GM12878 (cell line): ENCODE data around the gene RETREG3. TPM values are rescaled to one million over a fixed set of nuclear protein-coding genes. Genes with fewer than 3 reads are reported as not detected.

Experiments
- ATAC-seq: fragments of 200-7000 bp; cut with Tn5 transposase; 3 replicates; pipeline ENCODE4 v1.9.1; 2020; ENCODE audit warnings: mild to moderate bottlenecking, moderate library complexity
- BruUV-seq: library from RNA; stranded (reverse); fragments of 400-500 nt; replicated peaks from 2 replicates; lab custom pipeline; 2021; lab: Mats Ljungman, UMichigan
- CTCF ChIA-PET: fragments of 300-600 bp; sonication (Branson Sonifier 250); formaldehyde crosslinking; extraction: SDS; loops from one replicate; lab custom pipeline; 2021; ENCODE audit warnings: inconsistent platforms; lab: Yijun Ruan, JAX
- POLR2A ChIA-PET: fragments of 350-600 bp; formaldehyde crosslinking; extraction: SDS; loops from one replicate; lab custom pipeline; 2021; ENCODE audit warnings: inconsistent platforms; lab: Charles Lee
- RAD21 ChIA-PET: fragments of 300-600 bp; sonication (Branson Sonifier 250); formaldehyde crosslinking; loops from one replicate; lab custom pipeline; 2023; ENCODE audit warnings: antibody characterized with exemption; ENCODE audit not compliant: unreplicated experiment; lab: Charles Lee
- SMC1A ChIA-PET: fragments of 300-600 bp; sonication (Branson Sonifier 250); formaldehyde crosslinking; loops from one replicate; lab custom pipeline; 2023; ENCODE audit not compliant: unreplicated experiment, uncharacterized antibody; lab: Charles Lee
- DNase-seq: peaks from one replicate; pipeline ENCODE4 v3.0.0-alpha.2; 2011; ENCODE audit warnings: low read depth, low spot score
- FAIRE-seq: peaks from 3 replicates; lab custom pipeline; 2011; peaks lifted over from hg19 to GRCh38; lab: Jason Lieb, UNC
- H2AFZ ChIP-seq: 2 replicates; pipeline ENCODE4 v1.6.0; 2011; ENCODE audit warnings: low read depth, low read length, control low read depth; ENCODE audit not compliant: control insufficient read depth
- H3K27ac ChIP-seq: 2 replicates; pipeline ENCODE4 v1.5.1; 2011; ENCODE audit warnings: control low read depth; ENCODE audit not compliant: control insufficient read depth, insufficient read depth
- H3K27me3 ChIP-seq, 2 experiments: replicated peaks in 1 of 2; 2 replicates each; pipeline versions ENCODE4 v1.6.0 to v1.6.1; 2011; ENCODE audit warnings: low read length in 1 of 2; ENCODE audit not compliant: control insufficient read depth in 2 of 2, insufficient read depth in 2 of 2
- H3K36me3 ChIP-seq, 2 experiments: 2 replicates each; pipeline ENCODE4 v1.5.1; 2011; ENCODE audit warnings: low read length in 1 of 2; ENCODE audit not compliant: control insufficient read depth in 2 of 2, insufficient read depth in 2 of 2
- H3K4me1 ChIP-seq: 2 replicates; pipeline ENCODE4 v1.6.1; 2011; ENCODE audit warnings: mild to moderate bottlenecking, low read length, moderate library complexity, mixed read lengths; ENCODE audit not compliant: control insufficient read depth, insufficient read depth
- H3K4me2 ChIP-seq: 2 replicates; pipeline ENCODE4 v1.6.0; 2011; ENCODE audit warnings: control low read depth; ENCODE audit not compliant: control insufficient read depth, insufficient read depth
- H3K4me3 ChIP-seq: fragments of 200-600 bp; sonication (generic); 2 replicates; pipeline ENCODE4 v1.5.1; 2016
- H3K79me2 ChIP-seq: 2 replicates; pipeline ENCODE4 v1.6.0; 2011; ENCODE audit warnings: low read length; ENCODE audit not compliant: control insufficient read depth, insufficient read depth
- H3K9ac ChIP-seq: 2 replicates; pipeline ENCODE4 v1.8.0; 2011; ENCODE audit warnings: low read length, control low read depth, mixed read lengths; ENCODE audit not compliant: control insufficient read depth, insufficient read depth
- H3K9me3 ChIP-seq: replicated peaks from 3 replicates; pipeline ENCODE4 v1.5.1; 2011; ENCODE audit warnings: mild to moderate bottlenecking, low read length; ENCODE audit not compliant: control insufficient read depth, insufficient read depth
- H4K20me1 ChIP-seq: 2 replicates; pipeline ENCODE4 v1.6.0; 2011; ENCODE audit not compliant: control insufficient read depth, insufficient read depth
- BHLHE40 ChIP-seq, 2 experiments: fragments of 450-650 bp in 1 of 2; IDR thresholded peaks; 2 replicates each; pipeline ENCODE4 v1.6.1; 2011 to 2017; ENCODE audit warnings: low read depth in 2 of 2, borderline replicate concordance in 1 of 2, improper control_type of control experiment in 1 of 2, low read length in 1 of 2, mild to moderate bottlenecking in 1 of 2
- CHD2 ChIP-seq: IDR thresholded peaks from 2 replicates; pipeline ENCODE4 v1.6.1; 2011; ENCODE audit warnings: low read depth, low read length, improper control_type of control experiment, borderline replicate concordance
- GATAD2B ChIP-seq: fragments of 450-650 bp; conservative IDR thresholded peaks from 2 replicates; pipeline ENCODE4 v1.6.1; 2017; ENCODE audit warnings: low read depth, mild to moderate bottlenecking, moderate library complexity
- NFIC ChIP-seq: IDR thresholded peaks from 2 replicates; pipeline ENCODE4 v1.6.1; 2012; ENCODE audit warnings: low read depth, mild to moderate bottlenecking, inconsistent platforms, low read length, moderate library complexity
- RCOR1 ChIP-seq: conservative IDR thresholded peaks from 2 replicates; pipeline ENCODE4 v1.6.1; 2012; ENCODE audit warnings: low read depth, low read length, improper control_type of control experiment
- WGBS: methylation state at CpG from one replicate; pipeline ENCODE4 v1.1.6; 2016; ENCODE audit warnings: low lambda C conversion rate; ENCODE audit not compliant: insufficient replicate concordance, insufficient coverage; ENCODE audit errors: missing lambda C conversion rate; 5-methylcytosine and 5-hydroxymethylcytosine counted together
- in situ Hi-C: fragments of 300-500 bp; cut with MboI; formaldehyde crosslinking; loops from 9 replicates; pipeline ENCODE4 v1.14.3; 2018; ENCODE audit warnings: mixed read lengths
- intact Hi-C: fragments of 100-400 bp; cut with micrococcal nuclease; formaldehyde crosslinking; loops from one replicate; pipeline ENCODE4 v1.14.2; 2022; ENCODE audit not compliant: unreplicated experiment
- polyA plus RNA-seq, 11 experiments: library from polyadenylated mRNA; depleted of rRNA in 4 of 11; unstranded in 6 of 11; stranded (reverse) in 5 of 11; fragments of >200 nt; fragmentation: Nextera tagmentation in 4 of 11; fragmentation: Illumina TruSeq in 1 of 11; extraction: Ambion mirVana in 4 of 11; extraction: Trizol in 1 of 11; gene quantifications; 1 replicate in 1 of 11; 2 replicates in 10 of 11; pipeline versions ENCODE4 v1.2.1 to v1.2.3, GENCODE V29; 2011 to 2016; ENCODE audit warnings: inconsistent platforms in 2 of 11, missing spikeins in 2 of 11, low read depth in 1 of 11
- total RNA-seq, 4 experiments: library from RNA; depleted of rRNA in 3 of 4; stranded (reverse); fragments of >200 nt in 3 of 4; fragmentation: Illumina TruSeq in 1 of 4; extraction: Trizol in 1 of 4; gene quantifications; 2 replicates each; pipeline versions ENCODE4 v1.2.1 to v1.2.3, GENCODE V29; 2013 to 2021
- TF ChIP-seq, protein P1 (sequence below): fragments of 450-650 bp; IDR thresholded peaks from 2 replicates; pipeline ENCODE4 v1.6.1; 2017; ENCODE audit warnings: mild to moderate bottlenecking, moderate library complexity
- TF ChIP-seq, protein P2 (sequence below): fragments of 450-650 bp; formaldehyde crosslinking; IDR thresholded peaks from 2 replicates; pipeline ENCODE4 v1.5.0; 2022; ENCODE audit warnings: mild to moderate bottlenecking, missing genetic modification characterization
- TF ChIP-seq, protein P3 (sequence below): fragments of 450-650 bp; IDR thresholded peaks from 2 replicates; pipeline ENCODE4 v1.6.1; 2017; ENCODE audit warnings: mild to moderate bottlenecking, moderate library complexity

RETREG3 gene
- total and polyA plus RNA-seq, 10 of the 15 experiments (the other 5 are each of a cell fraction or from before 2014, with no cell fraction given) = 7.0 to 50.6 (median 27.3) TPM

DNA sequence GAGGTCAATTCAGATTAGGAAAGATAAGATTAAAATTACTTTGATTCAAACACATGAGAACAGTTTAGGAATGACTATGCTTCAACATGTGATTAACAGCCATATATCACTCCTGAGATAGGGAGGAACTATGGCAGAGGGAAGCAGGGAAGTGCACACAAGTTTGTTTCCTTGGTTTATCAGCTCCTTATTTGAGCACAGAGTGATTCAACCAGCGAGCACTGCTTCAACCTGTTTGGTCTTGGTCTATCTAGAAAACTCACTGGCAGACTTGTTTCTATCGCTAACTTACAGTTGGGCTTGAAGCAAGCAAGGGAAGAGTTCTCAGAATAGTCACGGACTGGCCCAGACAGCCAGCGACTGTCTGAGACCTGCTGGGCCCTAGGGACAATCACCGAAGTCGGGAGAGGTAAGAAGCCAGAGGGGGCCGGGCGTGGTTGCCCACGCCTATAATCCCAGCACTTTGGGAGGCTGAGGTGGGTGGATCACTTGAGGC lies 23.8 kb upstream of the RETREG3 start (continued):
- TF ChIP-seq, protein P1, sequence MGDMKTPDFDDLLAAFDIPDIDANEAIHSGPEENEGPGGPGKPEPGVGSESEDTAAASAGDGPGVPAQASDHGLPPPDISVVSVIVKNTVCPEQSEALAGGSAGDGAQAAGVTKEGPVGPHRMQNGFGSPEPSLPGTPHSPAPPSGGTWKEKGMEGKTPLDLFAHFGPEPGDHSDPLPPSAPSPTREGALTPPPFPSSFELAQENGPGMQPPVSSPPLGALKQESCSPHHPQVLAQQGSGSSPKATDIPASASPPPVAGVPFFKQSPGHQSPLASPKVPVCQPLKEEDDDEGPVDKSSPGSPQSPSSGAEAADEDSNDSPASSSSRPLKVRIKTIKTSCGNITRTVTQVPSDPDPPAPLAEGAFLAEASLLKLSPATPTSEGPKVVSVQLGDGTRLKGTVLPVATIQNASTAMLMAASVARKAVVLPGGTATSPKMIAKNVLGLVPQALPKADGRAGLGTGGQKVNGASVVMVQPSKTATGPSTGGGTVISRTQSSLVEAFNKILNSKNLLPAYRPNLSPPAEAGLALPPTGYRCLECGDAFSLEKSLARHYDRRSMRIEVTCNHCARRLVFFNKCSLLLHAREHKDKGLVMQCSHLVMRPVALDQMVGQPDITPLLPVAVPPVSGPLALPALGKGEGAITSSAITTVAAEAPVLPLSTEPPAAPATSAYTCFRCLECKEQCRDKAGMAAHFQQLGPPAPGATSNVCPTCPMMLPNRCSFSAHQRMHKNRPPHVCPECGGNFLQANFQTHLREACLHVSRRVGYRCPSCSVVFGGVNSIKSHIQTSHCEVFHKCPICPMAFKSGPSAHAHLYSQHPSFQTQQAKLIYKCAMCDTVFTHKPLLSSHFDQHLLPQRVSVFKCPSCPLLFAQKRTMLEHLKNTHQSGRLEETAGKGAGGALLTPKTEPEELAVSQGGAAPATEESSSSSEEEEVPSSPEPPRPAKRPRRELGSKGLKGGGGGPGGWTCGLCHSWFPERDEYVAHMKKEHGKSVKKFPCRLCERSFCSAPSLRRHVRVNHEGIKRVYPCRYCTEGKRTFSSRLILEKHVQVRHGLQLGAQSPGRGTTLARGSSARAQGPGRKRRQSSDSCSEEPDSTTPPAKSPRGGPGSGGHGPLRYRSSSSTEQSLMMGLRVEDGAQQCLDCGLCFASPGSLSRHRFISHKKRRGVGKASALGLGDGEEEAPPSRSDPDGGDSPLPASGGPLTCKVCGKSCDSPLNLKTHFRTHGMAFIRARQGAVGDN = no peak
- TF ChIP-seq CHD2 (no peak), BHLHE40 (IDR thresholded peaks at IDR 0.05; ENCODE audit: borderline replicate concordance in 1 of 2, low read depth in 2 of 2, low read length in 1 of 2) (no peak), GATAD2B (no peak)

DNA sequence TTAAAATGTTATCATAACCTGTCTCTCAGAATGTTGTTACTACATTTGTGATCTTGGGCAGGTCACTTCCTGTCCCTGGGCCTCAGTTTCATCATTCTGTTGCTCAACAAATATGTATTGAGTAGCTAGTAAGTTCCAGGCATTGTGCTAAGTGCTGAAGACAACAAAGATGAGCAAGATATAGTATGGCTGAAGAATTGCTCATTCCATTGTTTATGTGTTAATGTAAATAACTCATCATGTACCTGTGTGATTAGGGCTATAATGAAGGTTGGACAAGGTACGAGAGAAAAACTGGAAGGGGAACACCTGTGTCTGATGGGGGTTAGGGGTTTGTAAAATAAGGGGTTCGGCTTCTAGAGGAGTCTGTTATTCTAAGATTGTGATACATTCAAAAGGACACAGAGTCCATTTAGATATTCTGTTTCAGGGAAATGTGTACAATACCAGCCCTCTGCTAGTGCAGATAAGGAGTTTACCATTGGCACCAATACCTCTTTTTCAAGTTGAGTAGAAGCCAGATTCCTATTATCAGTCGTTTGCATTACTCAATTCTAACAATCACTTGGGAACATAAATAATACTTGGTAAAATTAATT lies 20.3 kb upstream of the RETREG3 start:
- RAD21 ChIA-PET = no interaction called here
- TF ChIP-seq NFIC (no peak), RCOR1 (no peak)
- TF ChIP-seq, protein P2, sequence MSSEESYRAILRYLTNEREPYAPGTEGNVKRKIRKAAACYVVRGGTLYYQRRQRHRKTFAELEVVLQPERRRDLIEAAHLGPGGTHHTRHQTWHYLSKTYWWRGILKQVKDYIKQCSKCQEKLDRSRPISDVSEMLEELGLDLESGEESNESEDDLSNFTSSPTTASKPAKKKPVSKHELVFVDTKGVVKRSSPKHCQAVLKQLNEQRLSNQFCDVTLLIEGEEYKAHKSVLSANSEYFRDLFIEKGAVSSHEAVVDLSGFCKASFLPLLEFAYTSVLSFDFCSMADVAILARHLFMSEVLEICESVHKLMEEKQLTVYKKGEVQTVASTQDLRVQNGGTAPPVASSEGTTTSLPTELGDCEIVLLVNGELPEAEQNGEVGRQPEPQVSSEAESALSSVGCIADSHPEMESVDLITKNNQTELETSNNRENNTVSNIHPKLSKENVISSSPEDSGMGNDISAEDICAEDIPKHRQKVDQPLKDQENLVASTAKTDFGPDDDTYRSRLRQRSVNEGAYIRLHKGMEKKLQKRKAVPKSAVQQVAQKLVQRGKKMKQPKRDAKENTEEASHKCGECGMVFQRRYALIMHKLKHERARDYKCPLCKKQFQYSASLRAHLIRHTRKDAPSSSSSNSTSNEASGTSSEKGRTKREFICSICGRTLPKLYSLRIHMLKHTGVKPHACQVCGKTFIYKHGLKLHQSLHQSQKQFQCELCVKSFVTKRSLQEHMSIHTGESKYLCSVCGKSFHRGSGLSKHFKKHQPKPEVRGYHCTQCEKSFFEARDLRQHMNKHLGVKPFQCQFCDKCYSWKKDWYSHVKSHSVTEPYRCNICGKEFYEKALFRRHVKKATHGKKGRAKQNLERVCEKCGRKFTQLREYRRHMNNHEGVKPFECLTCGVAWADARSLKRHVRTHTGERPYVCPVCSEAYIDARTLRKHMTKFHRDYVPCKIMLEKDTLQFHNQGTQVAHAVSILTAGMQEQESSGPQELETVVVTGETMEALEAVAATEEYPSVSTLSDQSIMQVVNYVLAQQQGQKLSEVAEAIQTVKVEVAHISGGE = no peak
- TF ChIP-seq, protein P3, sequence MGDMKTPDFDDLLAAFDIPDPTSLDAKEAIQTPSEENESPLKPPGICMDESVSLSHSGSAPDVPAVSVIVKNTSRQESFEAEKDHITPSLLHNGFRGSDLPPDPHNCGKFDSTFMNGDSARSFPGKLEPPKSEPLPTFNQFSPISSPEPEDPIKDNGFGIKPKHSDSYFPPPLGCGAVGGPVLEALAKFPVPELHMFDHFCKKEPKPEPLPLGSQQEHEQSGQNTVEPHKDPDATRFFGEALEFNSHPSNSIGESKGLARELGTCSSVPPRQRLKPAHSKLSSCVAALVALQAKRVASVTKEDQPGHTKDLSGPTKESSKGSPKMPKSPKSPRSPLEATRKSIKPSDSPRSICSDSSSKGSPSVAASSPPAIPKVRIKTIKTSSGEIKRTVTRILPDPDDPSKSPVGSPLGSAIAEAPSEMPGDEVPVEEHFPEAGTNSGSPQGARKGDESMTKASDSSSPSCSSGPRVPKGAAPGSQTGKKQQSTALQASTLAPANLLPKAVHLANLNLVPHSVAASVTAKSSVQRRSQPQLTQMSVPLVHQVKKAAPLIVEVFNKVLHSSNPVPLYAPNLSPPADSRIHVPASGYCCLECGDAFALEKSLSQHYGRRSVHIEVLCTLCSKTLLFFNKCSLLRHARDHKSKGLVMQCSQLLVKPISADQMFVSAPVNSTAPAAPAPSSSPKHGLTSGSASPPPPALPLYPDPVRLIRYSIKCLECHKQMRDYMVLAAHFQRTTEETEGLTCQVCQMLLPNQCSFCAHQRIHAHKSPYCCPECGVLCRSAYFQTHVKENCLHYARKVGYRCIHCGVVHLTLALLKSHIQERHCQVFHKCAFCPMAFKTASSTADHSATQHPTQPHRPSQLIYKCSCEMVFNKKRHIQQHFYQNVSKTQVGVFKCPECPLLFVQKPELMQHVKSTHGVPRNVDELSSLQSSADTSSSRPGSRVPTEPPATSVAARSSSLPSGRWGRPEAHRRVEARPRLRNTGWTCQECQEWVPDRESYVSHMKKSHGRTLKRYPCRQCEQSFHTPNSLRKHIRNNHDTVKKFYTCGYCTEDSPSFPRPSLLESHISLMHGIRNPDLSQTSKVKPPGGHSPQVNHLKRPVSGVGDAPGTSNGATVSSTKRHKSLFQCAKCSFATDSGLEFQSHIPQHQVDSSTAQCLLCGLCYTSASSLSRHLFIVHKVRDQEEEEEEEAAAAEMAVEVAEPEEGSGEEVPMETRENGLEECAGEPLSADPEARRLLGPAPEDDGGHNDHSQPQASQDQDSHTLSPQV = no peak

More for the DNA sequence above, 20.3 kb upstream of the RETREG3 start:
- no peak overlapping the region for H3K4me2 ChIP-seq
- CTCF ChIA-PET = interaction anchor here (1.7 kb wide), 1 partner anchor 51 kb away, joined by 4 read pairs; no protein-coding TSS in a partner anchor
- no peak overlapping the region for H2AFZ ChIP-seq
- 73% methylated on average over 3 of the region's 3 CpGs for WGBS
- H3K27me3 ChIP-seq = no peaks in the 10 kb centered on the region
- FAIRE-seq = no peak
- no peak for ATAC-seq
- SMC1A ChIA-PET = no interaction called here
- H3K9ac ChIP-seq = no peak overlapping the region
- H3K36me3 ChIP-seq = no peaks in the 10 kb centered on the region
- POLR2A ChIA-PET = no interaction called here
- DNase-seq = no peak
- BruUV-seq = no TSS peak
- H3K79me2 ChIP-seq = no peaks in the 10 kb centered on the region
- intact Hi-C loops = no loop called here
- no peaks in the 10 kb centered on the region for H3K9me3 ChIP-seq
- in situ Hi-C loops = no loop called here
- no peak overlapping the region for H3K4me3 ChIP-seq
- no peak overlapping the region for H3K27ac ChIP-seq
- H4K20me1 ChIP-seq = no peaks in the 10 kb centered on the region
- no peaks in the 10 kb centered on the region for H3K4me1 ChIP-seq
